HG03066 (cell line): Measurements from ENCODE around the gene SUGP1.

Source experiments
- ATAC-seq: cut with Tn5 transposase; IDR thresholded peaks from one replicate; pipeline ENCODE4 v1.9.1; 2021; ENCODE audit warnings: low read depth; ENCODE audit not compliant: unreplicated experiment

Gene SUGP1

DNA sequence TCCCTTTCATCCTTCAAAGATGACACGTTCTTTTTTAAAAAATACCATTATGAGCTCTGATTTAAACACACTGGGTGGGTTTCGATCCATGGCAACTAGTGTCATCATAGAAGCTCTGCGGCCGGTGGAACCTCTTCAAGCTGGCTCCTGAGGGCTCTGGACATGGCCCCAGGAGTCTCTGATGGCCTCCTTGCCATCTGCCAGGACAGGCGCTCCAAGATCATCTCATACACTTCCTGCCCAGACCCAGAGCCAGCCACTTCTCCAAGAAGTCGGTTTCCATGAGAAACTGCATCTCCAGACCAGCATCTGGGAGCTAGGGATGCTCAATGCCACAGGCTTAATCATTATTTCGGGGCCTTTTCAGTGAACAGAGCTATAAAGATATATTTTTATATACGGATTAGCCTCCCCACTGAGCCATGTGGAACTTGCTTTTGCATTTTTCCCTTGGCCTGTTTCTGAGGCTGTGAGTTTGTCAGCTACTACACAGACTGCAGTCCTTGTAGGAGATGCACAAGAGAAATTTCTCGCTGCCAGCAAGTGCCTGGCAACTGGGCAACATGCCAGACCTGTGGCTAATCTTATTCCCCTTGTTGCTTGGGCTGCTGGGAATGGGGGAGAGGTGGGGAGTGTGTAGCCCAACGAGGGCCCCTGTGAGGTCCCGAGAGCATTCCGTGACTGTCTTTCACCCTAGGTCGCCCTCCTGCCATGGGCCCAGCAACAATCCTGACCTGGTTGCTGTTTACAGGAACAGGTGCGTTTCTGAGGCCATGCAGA, 15.9 kb downstream of the SUGP1 start:
- ATAC-seq: no peak

DNA sequence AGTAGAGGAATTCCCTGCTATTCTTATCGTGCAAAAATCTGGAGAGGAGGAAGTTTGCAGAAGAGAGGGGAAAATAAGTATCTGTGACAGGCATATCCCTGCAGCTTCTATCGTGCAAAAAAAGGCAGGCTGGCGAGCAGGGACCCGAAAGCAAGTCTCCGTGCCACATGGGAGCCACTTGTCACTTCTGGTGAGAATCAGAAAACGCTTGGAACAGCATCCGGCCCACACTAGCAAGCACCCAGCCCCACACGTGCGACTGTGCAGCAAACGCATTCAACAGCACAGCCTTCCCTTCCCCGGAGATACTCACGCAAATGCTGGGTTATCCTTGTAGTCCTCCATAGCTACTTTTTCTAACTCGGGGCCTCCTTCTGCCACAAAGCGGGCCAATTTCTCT, 16.9 kb downstream of the SUGP1 start:
- no peak for ATAC-seq

DNA sequence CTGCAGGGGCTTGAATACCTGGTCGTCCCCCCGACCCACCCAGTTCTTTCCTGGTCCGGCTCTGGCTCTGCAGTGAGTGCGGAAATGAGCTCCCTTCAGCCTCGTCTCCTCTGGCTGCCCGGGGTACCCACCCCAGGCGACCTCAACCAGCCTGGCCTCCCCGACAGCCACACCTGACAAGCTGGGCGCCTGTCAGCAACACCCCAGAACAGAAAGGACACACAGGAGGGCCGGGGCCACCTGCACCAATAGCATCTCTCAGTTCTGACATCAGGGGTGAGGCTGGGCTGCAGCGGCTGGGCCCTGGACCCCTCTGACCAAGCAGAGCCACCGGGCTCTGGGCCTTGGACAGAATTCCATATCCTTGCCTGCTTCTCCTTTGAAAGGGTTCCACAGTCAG, 19.7 kb downstream of the SUGP1 start:
- no peak for ATAC-seq

DNA sequence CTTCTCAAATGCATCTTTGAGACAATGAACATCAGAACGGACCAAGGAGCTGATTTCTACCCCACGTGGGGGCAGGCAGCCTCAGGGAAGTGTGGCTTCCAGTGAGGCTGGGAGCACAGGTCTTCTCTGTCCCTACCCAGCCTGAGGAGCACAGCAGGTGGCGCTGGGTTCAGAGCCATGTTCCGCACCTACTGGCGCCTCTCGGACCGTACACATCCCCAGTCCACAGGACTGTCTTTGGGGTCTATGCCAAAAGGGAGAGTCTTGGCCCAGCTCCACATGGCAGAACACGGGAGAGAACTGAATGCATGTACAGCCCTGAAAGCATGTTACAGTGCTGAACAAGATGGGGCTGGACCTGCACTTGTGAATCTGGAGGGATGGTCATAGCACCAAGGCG, 22.6 kb downstream of the SUGP1 start:
- ATAC-seq: no peak

DNA sequence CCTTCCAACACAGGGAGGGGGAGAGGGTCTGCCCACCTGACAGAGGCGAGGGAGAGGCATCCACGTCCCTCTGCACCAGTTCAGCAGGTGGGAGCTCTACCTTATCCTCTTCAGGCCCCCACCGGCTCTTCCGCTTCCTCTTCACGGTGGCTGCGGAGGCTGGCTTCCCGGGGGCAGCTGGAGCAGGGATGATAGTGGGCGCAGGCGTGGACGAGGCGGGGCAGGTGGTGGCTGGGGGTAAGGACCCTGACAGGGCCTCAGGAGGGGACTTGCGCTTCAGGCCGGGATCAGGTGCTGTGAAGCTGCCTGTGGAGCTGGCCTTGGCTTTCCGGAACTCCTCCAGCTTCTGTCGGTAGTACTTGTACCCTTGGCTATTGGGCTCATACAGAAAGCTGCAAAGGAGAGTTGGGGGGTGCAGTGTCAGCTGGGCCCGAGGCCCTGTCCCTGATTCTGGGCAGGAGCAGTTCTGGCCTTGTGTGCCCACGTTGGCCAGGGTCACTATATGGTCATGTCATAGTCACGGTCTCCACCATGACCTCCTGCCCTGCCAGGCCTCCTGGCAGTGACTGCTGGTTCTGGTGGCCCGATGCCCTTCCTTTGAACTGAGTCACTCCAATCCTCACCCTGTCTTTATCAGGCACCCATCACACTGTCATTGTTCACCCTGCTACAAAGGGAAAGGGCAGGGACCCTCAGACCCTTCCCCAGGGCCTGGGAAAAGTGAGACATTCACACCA, 23.2 kb downstream of the SUGP1 start:
- ATAC-seq: no peak

DNA sequence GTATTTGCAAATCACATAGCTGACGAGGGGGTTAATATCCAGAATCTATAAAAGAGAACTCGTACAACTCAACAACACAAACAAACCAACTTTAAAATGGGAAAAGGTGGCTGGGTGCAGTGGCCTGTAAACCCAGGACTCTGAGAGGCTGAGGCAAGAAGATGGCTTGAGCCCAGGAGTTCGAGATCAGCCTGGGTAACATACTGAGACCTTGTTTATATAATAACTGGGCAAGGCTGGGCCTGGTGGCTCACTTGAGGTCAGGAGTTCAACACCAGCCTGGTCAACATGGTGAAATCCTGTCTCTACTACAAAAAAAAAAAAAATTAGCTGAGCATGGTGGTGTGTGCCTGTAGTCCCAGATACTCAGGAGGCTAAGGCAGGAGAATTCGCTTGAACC, 25.4 kb downstream of the SUGP1 start:
- ATAC-seq: no peak

DNA sequence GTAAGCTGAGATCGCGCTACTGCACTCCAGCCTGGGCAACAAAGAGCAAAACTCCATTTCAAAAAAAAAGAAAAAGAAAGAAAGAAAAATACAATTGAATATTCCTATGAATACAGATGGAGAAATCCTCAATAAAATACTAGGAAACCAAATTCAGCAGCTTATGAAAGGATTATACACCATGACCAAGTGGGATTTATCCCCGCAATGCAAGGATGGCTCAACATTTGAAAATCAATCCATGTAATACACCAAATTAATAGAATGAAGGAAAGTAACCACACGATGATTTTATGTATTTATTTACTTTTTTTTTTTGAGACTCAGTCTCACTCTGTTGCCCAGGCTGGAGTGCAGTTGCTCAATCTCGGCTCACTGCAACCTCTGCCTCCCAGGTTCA, 27.7 kb downstream of the SUGP1 start:
- no peak for ATAC-seq

DNA sequence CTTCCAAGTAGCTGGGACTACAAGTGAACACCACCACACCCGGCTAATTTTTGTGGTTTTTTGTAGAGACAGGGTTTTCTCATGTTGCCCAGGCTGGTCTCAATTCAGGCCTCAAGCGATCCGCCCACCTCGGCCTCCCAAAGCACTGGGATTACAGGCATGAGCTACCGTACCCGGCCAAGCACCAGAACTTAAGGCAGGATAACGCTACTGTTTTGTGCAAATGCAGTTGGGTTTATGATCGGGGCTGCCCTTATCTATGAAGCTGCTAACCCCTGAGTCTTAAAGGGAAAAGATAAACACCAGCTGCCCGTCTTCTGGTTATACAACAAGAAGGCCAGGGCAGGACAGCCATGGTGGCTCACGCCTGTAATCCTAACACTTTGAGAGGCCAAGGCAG, 34.6 kb downstream of the SUGP1 start:
- ATAC-seq: no peak

DNA sequence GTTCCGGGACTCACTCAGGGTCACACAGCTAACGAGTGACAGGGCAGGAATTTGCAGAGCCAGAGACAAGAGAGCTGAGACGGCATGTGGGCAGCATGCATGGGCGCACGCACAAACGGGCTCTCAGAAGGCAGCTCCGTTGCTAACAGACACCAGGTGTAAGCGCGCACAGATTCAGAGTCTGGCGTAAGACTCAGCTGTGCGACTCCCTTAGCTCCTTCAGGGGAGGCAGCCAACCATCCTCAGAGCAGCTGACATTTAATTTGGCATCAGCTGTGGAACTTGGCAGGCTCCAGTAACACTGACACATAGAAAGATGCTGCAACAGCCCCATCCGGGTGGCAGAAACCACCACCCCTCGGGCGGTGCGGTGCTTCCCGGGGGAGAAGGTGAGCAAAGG, 39.7 kb downstream of the SUGP1 start:
- no peak for ATAC-seq

DNA sequence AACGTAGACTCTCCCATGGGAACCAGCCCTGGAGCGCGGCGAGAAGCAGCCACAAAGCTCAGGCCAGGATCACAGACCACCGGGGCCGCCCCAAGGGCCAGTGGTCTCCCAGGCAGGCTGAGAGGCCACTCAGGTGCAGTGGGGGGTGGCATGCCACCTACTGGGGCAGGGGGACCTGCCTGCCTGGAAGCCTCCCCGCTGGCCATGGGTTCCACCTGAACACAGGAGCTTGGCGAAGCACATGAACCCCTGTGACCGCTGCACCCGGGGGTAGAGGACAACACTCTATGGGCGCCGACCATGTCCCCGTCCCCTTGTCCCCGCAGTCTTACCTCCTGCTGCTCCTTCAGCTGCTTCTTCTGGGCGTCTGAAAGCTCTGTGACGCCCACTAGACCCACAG, 40.5 kb downstream of the SUGP1 start:
- ATAC-seq: no peak

DNA sequence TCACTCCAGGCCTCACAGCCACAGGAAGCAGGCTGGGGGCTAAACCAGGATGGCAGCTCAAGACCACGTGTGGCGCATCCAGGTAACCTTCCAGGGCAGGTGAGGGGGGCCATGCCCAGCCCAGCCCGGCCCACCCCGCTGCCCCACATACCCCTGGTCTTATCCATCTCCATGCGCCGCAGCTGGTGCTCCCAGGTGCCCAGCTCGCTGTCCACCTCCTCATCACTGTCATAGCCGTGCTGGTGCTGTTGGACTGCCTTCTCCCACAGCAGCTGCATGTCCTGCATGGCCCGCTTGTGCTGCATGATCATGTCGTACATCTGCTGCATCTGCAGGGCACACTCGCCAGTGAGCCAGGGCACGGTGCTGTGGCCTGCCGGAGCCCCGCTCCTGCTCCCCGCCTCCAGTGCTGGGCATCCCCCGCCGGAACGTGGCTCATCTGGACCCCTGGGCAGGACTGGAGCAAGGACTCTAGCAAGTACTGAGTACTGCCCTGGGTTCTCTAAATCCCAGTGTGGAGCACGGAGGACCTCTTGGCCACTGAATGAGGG, 41.2 kb downstream of the SUGP1 start:
- ATAC-seq: no peak

DNA sequence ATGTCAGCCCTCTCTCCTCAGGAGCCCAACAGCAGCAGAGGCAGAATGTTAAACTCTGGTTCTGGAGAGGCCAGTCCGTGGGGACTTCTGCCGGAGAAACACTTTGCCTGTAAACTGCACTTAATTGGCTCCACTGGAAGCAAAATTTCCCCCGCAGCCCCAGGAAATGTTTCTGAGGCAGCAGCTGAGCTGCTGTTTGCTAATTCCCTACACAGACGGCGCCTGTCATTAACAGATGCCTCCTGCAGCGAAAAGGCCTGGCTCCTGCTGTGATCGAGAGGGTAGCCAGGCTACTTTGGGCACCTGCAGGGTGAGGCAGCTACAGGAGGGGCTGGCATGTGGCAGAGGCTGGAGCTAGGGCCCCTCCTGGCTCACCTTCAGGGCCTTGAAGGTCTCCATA, 42.0 kb downstream of the SUGP1 start:
- ATAC-seq: no peak

DNA sequence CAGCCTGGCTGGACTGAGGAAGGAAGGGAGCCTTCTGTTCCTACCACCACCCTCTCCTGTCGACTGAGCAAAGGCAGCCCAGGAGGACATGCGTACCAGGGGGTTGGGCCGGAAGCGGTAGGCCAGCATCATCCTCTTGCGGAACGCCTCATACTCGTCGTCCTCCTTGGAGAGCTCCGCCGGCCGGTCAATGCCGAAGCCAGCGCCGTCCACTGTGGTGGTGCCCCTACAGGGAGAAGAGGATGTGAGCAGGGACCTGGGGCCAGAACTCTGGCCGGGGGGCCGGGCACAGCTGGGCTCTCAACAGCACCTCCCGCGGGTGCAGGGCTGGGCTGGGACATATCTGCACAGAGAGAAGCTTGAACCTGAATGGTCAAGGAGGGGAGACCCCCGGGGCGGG, 43.5 kb downstream of the SUGP1 start:
- no peak for ATAC-seq

DNA sequence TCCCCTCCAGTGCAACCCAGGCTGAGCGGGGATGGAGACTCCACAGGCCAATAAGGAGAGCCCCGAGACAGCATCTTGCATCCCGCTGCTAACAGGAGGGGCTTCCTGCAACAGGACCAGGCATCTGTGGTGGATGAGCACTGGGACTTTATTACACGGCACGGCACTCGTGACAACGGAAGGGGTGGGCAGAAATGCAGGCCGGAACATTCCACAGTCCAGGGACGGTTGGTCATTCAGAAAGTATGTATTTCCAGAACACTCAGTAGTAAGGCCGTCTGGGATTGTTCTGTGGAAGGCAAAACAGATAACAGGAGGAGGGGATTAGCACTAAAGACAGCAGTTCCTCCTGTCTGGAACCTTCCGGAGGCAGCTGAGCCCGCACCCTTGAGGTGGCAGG, 43.9 kb downstream of the SUGP1 start:
- ATAC-seq: no peak

DNA sequence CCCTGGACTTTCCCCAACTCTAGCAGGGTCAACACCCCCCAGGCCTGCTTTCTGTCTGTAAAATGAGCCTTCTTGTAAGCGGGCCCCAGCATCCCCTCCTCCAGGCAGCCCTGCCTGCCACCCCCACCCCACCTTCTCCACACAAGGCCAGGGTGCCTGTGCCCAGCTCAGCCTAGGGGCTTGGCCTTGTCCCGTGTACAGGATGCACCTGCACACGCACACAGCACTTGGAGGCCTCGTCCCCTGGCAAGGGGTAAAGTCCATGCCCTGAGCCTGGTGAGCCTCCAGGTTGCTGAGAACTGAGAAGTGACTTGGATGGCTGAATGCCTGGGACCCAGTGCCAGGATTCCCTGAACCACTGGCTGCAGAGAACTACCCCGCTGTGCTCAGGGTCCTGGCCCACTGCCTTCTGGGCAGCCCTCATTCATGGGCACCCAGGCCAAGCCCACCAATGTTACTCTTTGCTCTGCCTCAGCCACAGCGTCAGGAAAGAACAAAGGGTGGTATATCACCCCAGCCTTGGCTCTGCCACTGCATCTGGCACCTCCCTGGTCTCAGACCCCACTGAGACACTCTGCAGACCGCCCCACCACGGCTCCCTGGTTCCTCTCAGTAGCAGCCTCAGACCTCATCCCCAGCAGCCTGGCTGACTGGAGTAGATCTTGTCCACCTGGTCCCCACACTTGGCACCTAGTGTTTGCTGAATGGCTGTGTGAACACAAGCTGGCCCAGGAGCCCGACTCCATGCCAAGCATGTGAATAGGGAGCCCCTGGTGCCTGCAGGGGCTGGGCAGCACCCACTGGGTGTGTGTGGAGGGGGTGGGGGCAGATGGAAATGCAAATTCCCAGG, 45.4 kb downstream of the SUGP1 start:
- no peak for ATAC-seq

DNA sequence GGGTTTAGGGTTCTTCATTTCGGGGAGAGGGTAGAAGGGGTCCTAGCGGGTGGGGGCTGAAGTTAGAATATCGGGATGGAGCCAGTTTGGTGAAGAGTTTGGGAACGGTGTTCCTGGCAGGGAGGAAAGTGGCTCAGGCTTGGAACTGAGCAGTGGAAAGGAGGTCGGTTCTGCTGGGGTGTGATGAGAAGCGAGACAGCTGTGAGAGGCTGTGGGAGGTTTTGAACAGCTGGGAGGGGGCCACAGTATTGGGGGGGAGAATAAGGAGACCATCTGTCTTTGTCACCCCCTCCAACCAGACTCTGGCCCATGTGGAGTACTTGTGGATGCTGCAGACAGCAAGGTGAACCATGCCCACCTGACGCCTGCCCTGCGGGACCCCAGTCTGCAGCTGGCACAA, 46.2 kb downstream of the SUGP1 start:
- ATAC-seq: no peak

DNA sequence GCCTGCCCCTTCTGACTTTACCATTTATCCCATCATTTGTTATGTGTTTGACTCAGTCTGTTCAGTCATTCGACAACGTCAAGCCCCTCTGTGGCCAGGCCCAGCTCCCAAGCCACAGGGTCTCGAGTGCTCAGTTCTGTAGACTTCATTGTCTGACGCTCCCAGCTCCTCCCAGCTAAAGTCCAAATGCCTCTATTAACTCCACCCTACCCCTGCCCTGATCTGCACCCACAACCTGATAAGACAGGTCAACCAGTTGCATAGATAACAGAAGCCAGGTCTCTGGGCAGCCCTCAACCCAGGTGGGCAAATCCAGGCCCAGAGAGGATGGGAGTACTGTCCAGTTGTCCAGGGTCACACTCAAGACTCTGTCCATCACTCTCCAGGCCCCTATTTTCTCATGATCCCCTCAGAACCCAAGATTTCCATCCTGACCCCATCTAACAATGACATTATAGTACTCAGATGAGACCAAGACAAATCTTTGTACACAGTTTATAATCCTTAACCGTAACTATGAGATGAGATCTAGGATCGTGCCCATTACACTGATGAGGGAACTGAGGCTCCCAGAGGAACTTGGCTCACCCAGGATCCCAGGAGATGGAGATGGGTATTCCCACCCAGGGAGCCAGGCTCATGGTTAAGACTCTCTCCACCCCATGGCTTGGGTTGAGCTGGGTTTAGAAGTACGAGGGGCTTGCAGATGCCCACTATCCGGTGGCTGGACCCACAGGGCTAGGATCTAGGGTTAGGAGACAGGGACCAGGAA, 48.3 kb downstream of the SUGP1 start:
- no peak for ATAC-seq

DNA sequence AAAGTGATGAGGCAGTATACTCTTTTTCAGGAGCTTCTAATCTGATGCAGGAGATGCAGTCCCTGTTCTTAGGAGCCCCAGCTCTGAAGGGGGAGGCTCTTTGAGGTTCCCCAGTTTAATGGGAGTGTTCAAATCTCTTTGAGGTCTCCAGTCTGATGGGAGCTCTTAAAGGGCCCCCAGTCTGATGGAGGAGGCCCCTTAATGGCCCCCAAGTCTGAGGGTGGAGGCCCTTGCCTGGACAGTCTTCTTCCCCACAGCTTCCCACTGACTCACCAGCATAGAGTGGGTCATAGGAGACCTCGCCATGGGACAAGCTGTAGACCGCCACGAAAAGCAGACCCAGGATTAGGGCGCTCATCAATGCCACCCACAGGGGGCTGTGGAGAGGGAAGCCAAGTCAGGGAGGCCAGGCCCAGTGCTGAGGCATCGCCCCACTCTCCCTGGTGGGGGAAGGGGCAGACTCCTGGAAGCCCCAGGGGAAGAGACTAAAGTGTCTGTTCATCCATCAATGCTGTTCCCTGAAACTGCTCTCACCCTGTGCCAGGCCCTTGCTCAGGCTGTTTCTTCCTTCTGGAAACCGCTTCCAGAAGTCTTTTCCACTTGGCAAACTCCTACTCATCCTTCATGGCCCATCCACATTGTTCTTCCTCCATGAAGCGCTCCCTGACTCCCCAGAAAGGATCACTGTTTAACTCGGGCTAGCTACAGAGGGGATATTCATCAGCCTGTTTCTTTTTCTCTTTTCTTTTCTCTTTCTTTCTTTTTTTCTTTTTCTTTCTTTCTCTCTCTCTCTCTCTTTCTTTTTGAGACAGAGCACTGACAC, 49.3 kb downstream of the SUGP1 start:
- ATAC-seq: no peak

DNA sequence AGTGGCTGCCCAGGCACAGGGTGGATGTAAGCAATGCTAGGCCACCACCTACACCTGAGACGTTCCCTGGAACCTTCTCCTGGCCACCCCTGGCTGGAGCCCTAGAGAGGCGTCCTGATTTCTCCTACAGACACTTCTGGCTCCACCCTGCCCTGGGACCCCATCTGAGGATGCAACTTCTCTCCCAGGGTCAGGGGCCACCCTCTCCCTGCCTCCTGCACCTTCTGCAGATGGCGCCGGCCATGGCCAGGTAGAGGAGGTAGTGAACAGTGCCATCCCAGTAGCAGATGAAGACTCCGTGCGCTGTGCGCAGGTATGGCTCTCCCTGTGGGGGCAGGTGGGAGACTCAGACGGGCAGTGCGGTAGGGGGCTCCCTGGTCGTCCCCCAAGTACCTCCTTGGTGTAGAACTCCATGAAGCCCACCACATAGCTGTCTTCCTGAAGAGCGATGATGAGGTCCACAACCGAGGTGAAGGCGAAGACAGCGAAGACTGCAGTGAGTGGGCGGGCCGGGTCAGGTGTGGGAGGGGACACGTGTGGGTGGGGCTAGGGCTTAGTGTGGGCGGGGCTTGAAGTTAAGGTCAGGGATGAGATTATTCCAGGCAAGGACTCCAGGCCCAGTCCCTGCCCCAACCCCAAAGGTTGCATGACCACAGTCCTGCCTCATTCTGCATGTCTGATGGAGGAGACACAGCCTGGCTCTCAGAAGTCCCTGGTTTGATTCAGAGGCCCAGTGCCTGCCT, 50.2 kb downstream of the SUGP1 start:
- ATAC-seq: no peak
